NCI-H2171 treated with DMSO at 0.1 percent for 48 hours (cell line): ENCODE data around the gene ZDHHC1.
A peak's percentile ranks its signal among the peaks of the same experiment; 100 is the strongest.

ENCODE experiments used
- DNase-seq: peaks from one replicate; lab custom pipeline; 2025; lab: John Stamatoyannopoulos, UW

The ZDHHC1 gene

GRCh38 chr16:67409631-67410030, 6.6 kb downstream of the ZDHHC1 start:
- no peak for DNase-seq

- no peak for DNase-seq
Measured at GRCh38 chr16:67407788-67408452, 8.4 kb downstream of the ZDHHC1 start.

- DNase-seq, result no peak
Measured at GRCh38 chr16:67407176-67407787, 9.0 kb downstream of the ZDHHC1 start.

GRCh38 chr16:67406111-67406971, 9.9 kb downstream of the ZDHHC1 start:
- no peak for DNase-seq

GRCh38 chr16:67405336-67405735, 10.9 kb downstream of the ZDHHC1 start:
- DNase-seq, result no peak

GRCh38 chr16:67404740-67405226, 11.5 kb downstream of the ZDHHC1 start:
- no peak for DNase-seq

- DNase-seq, result no peak
Measured at GRCh38 chr16:67403976-67404555, 12.2 kb downstream of the ZDHHC1 start.

- no peak for DNase-seq
Measured at GRCh38 chr16:67400901-67401300, 15.4 kb downstream of the ZDHHC1 start.

- DNase-seq, result peak; percentile 50
Measured at GRCh38 chr16:67399749-67400704, 16.2 kb downstream of the ZDHHC1 start.

GRCh38 chr16:67399218-67399733, 17.0 kb downstream of the ZDHHC1 start:
- DNase-seq, result no peak

GRCh38 chr16:67398546-67399217, 17.6 kb downstream of the ZDHHC1 start:
- no peak for DNase-seq

- peak; percentile 60 for DNase-seq
Measured at GRCh38 chr16:67397812-67398545, 18.3 kb downstream of the ZDHHC1 start.

- DNase-seq, result no peak
Measured at GRCh38 chr16:67397036-67397801, 19.1 kb downstream of the ZDHHC1 start.

GRCh38 chr16:67396159-67397035, 19.9 kb downstream of the ZDHHC1 start:
- DNase-seq, result peak; percentile 95

- peak; percentile 93 for DNase-seq
Measured at GRCh38 chr16:67395458-67396158, 20.7 kb downstream of the ZDHHC1 start.

- no peak for DNase-seq
Measured at GRCh38 chr16:67395105-67395457, 21.2 kb downstream of the ZDHHC1 start.
